CD14-positive monocyte (primary cell): Measurements from ENCODE around the gene ADAR. TPM values are rescaled to one million over a fixed set of nuclear protein-coding genes. Genes with fewer than 3 reads are reported as not detected.
A peak's percentile ranks its signal among the peaks of the same experiment; 100 is the strongest.

Experiments used
- DNase-seq, 3 donors: peaks; one replicate each; pipeline ENCODE4 v3.0.0-alpha.2; 2011 to 2022
- H2AFZ ChIP-seq: 2 replicates; pipeline ENCODE4 v1.6.0; 2012; ENCODE audit warnings: mild to moderate bottlenecking, low read depth, low read length, inconsistent platforms; ENCODE audit not compliant: insufficient read depth, poor library complexity, severe bottlenecking
- H3K27ac ChIP-seq, 2 donors: 1 replicate in 1 of 2; 2 replicates in 1 of 2; pipeline ENCODE4 v1.5.1; 2012 to 2013; ENCODE audit warnings: low read length in 2 of 2, control low read depth in 1 of 2, inconsistent platforms in 1 of 2, low read depth in 1 of 2, mild to moderate bottlenecking in 1 of 2
- H3K27me3 ChIP-seq, 2 donors: one replicate each; pipeline versions ENCODE4 v1.6.0 to v1.6.1; 2011 to 2013; ENCODE audit warnings: low read length in 2 of 2; ENCODE audit not compliant: control insufficient read depth in 2 of 2, insufficient read depth in 2 of 2
- H3K36me3 ChIP-seq, 2 donors: replicated peaks in 1 of 2; 1 replicate in 1 of 2; 2 replicates in 1 of 2; pipeline versions ENCODE4 v1.5.1 to v1.6.1; 2012 to 2013; ENCODE audit warnings: low read length in 2 of 2, control low read depth in 1 of 2, inconsistent platforms in 1 of 2, mild to moderate bottlenecking in 1 of 2; ENCODE audit not compliant: insufficient read depth in 2 of 2, control insufficient read depth in 1 of 2
- H3K4me1 ChIP-seq, 2 donors: 1 replicate in 1 of 2; 2 replicates in 1 of 2; pipeline versions ENCODE4 v1.5.1 to v1.6.1; 2012 to 2013; ENCODE audit warnings: low read length in 2 of 2, control low read depth in 1 of 2, inconsistent platforms in 1 of 2, mild to moderate bottlenecking in 1 of 2, moderate library complexity in 1 of 2; ENCODE audit not compliant: insufficient read depth in 2 of 2, control insufficient read depth in 1 of 2
- H3K4me2 ChIP-seq: replicated peaks from 2 replicates; pipeline ENCODE3; 2012; ENCODE audit warnings: low read length, moderate library complexity, mild to moderate bottlenecking; ENCODE audit not compliant: poor library complexity, severe bottlenecking; ENCODE audit errors: extremely low read depth
- H3K4me3 ChIP-seq, 3 experiments: fragments of 200-600 bp in 1 of 3; sonication (generic) in 1 of 3; replicated peaks in 1 of 3; 1 replicate in 2 of 3; 2 replicates in 1 of 3; pipeline ENCODE4 v1.5.1; 2011 to 2013; ENCODE audit warnings: low read length in 3 of 3, mild to moderate bottlenecking in 3 of 3, control low read depth in 2 of 3, low read depth in 2 of 3, inconsistent platforms in 1 of 3, moderate library complexity in 1 of 3
- H3K79me2 ChIP-seq: 2 replicates; pipeline ENCODE4 v1.6.0; 2012; ENCODE audit warnings: mild to moderate bottlenecking, control low read depth, inconsistent platforms, low read length, moderate library complexity; ENCODE audit not compliant: insufficient read depth
- H3K9ac ChIP-seq: 2 replicates; pipeline ENCODE4 v1.6.0; 2017; ENCODE audit warnings: low read length, mild to moderate bottlenecking; ENCODE audit not compliant: insufficient read depth, poor library complexity, severe bottlenecking
- H3K9me3 ChIP-seq, 2 donors: replicated peaks in 1 of 2; 1 replicate in 1 of 2; 2 replicates in 1 of 2; pipeline versions ENCODE4 v1.5.1 to v1.6.1; 2012 to 2013; ENCODE audit warnings: low read length in 2 of 2, control low read depth in 1 of 2; ENCODE audit not compliant: control insufficient read depth in 1 of 2, insufficient read depth in 1 of 2
- H4K20me1 ChIP-seq: 2 replicates; pipeline ENCODE4 v1.6.0; 2012; ENCODE audit warnings: mild to moderate bottlenecking, low read length, control low read depth, moderate library complexity; ENCODE audit not compliant: insufficient read depth
- H3K27ac Mint-ChIP-seq, 7 donors: one replicate each; pipeline ENCODE4 v1.8.0; 2020; ENCODE audit warnings: mild to moderate bottlenecking in 7 of 7, mixed read lengths in 7 of 7, moderate library complexity in 6 of 7, inconsistent platforms in 2 of 7
- H3K27me3 Mint-ChIP-seq, 3 donors: one replicate each; pipeline ENCODE4 v1.8.0; 2021 to 2022; ENCODE audit warnings: low read depth in 3 of 3, mild to moderate bottlenecking in 3 of 3, mixed read lengths in 3 of 3, moderate library complexity in 3 of 3, inconsistent platforms in 1 of 3
- H3K36me3 Mint-ChIP-seq, 2 donors: one replicate each; pipeline ENCODE4 v1.8.0; 2020; ENCODE audit warnings: mixed read lengths in 2 of 2, inconsistent platforms in 1 of 2, mild to moderate bottlenecking in 1 of 2
- H3K4me1 Mint-ChIP-seq: one replicate; pipeline ENCODE4 v1.8.0; 2020; ENCODE audit warnings: mild to moderate bottlenecking, mixed read lengths
- H3K4me3 Mint-ChIP-seq, 2 donors: one replicate each; pipeline ENCODE4 v1.8.0; 2020; ENCODE audit warnings: mild to moderate bottlenecking in 2 of 2, mixed read lengths in 2 of 2, moderate library complexity in 1 of 2
- H3K9me3 Mint-ChIP-seq, 7 donors: one replicate each; pipeline ENCODE4 v1.8.0; 2020 to 2022; ENCODE audit warnings: mixed read lengths in 7 of 7, mild to moderate bottlenecking in 6 of 7, moderate library complexity in 6 of 7, inconsistent platforms in 2 of 7
- CTCF ChIP-seq: fragments of 200-600 bp; IDR thresholded peaks from one replicate; pipeline ENCODE4 v1.8.0; 2022; ENCODE audit warnings: antibody characterized with exemption, mild to moderate bottlenecking
- WGBS: methylation state at CpG from one replicate; pipeline ENCODE4 v1.1.5; 2013; ENCODE audit warnings: missing lambda C conversion rate; ENCODE audit not compliant: insufficient coverage; 5-methylcytosine and 5-hydroxymethylcytosine counted together
- intact Hi-C, 2 donors: fragments of 100-400 bp; cut with micrococcal nuclease; formaldehyde crosslinking; loops; one replicate each; pipeline versions ENCODE4 v1.15.0 to v1.15.1; 2023
- polyA plus RNA-seq, 3 donors: library from polyadenylated mRNA; depleted of rRNA in 1 of 3; unstranded in 2 of 3; stranded (reverse) in 1 of 3; fragments of 300-500 nt in 2 of 3; fragments of >200 nt in 1 of 3; fragmentation: Illumina TruSeq in 2 of 3; gene quantifications; 1 replicate in 2 of 3; 2 replicates in 1 of 3; pipeline ENCODE4 v1.2.3, GENCODE V29; 2012 to 2021

Gene ADAR
- polyA plus RNA-seq, 3 donors, result 57.3 to 100 (median 91.6) TPM

GRCh38 chr1:154594811-154595210, 13.2 kb downstream of the ADAR start:
- Histone ChIP-seq H3K4me3 (no peak overlapping the region), H3K27me3 (no peaks in the 10 kb centered on the region), H3K27ac (no peak overlapping the region), H4K20me1 (peaks cover 99% of the 10 kb centered on the region), H3K9ac (no peak overlapping the region), H3K4me1 (no peaks in the 10 kb centered on the region), H2AFZ (no peak overlapping the region), H3K79me2 (peaks cover 35% of the 10 kb centered on the region), H3K9me3 (no peaks in the 10 kb centered on the region), H3K36me3 (peaks cover 98 to 100% of the 10 kb centered on the region in 2 donors), H3K4me2 (no peak overlapping the region)
- TF ChIP-seq CTCF, result no peak
- Mint-ChIP-seq H3K4me3 (no peak overlapping the region), H3K27ac (peak overlapping the region in 2 of 7 donors; percentile 50 to 52), H3K27me3 (peaks cover 0 to 2% (median 0%) of the 10 kb centered on the region in 3 donors), H3K4me1 (no peaks in the 10 kb centered on the region), H3K36me3 (peaks cover 85 to 95% of the 10 kb centered on the region in 2 donors), H3K9me3 (no peaks in the 10 kb centered on the region)
- intact Hi-C loops, result no loop called here
- no CpG with 5 or more reads among the region's 7 CpGs for WGBS
- no peak for DNase-seq

GRCh38 chr1:154593390-154593789, 14.6 kb downstream of the ADAR start:
- H3K27ac Mint-ChIP-seq, result peak overlapping the region in 1 of 7 donors; percentile 16
- H3K9me3 ChIP-seq, result no peaks in the 10 kb centered on the region
- no peaks in the 10 kb centered on the region for H3K4me1 Mint-ChIP-seq
- no peak overlapping the region for H3K4me3 Mint-ChIP-seq
- H3K9me3 Mint-ChIP-seq, result no peaks in the 10 kb centered on the region
- peaks cover 99 to 100% of the 10 kb centered on the region in 2 donors for H3K36me3 ChIP-seq
- peaks cover 99% of the 10 kb centered on the region for H4K20me1 ChIP-seq
- no peak overlapping the region for H3K4me2 ChIP-seq
- H3K4me1 ChIP-seq, result no peaks in the 10 kb centered on the region
- no peaks in the 10 kb centered on the region for H3K27me3 ChIP-seq
- H3K4me3 ChIP-seq, result no peak overlapping the region
- peaks cover 0 to 2% (median 0%) of the 10 kb centered on the region in 3 donors for H3K27me3 Mint-ChIP-seq
- TF ChIP-seq CTCF, result no peak
- intact Hi-C loops, result no loop called here
- no peak overlapping the region for H3K27ac ChIP-seq
- H3K9ac ChIP-seq, result no peak overlapping the region
- DNase-seq, result no peak
- H3K36me3 Mint-ChIP-seq, result peaks cover 88 to 98% of the 10 kb centered on the region in 2 donors
- H2AFZ ChIP-seq, result no peak overlapping the region
- peaks cover 20% of the 10 kb centered on the region for H3K79me2 ChIP-seq
